T-cell (primary cell): ENCODE measurements around the gene EPHB3. TPM values are rescaled to one million over a fixed set of nuclear protein-coding genes. Genes with fewer than 3 reads are reported as not detected.

Experiments
- ATAC-seq, 4 experiments: fragments of 200-7000 bp in 3 of 4; fragments of 150-1000 bp in 1 of 4; cut with Tn5 transposase; replicated peaks in 1 of 4; 1 replicate in 3 of 4; 2 replicates in 1 of 4; pipeline ENCODE4 v1.10.0; 2021; ENCODE audit warnings: moderate library complexity in 3 of 4, mild to moderate bottlenecking in 2 of 4, moderate number of reproducible peaks in 1 of 4
- CTCF ChIA-PET, 2 donors: fragments of 300-600 bp; sonication (Branson Sonifier 250); formaldehyde crosslinking; loops; one replicate each; lab custom pipeline; 2022; ENCODE audit warnings: antibody characterized with exemption in 2 of 2; lab: Charles Lee
- POLR2A ChIA-PET, 2 donors: fragments of 300-600 bp; sonication (Branson Sonifier 250); formaldehyde crosslinking; loops; one replicate each; lab custom pipeline; 2022; ENCODE audit warnings: antibody characterized with exemption in 2 of 2; lab: Charles Lee
- DNase-seq, 35 experiments: peaks; one replicate each; pipeline versions ENCODE4 v3.0.0 to v3.0.0-alpha.2; 2013 to 2023
- H3K27ac ChIP-seq: one replicate; pipeline ENCODE4 v1.5.1; 2013; ENCODE audit warnings: low read length
- H3K27me3 ChIP-seq, 2 experiments: replicated peaks in 1 of 2; 1 replicate in 1 of 2; 2 replicates in 1 of 2; pipeline versions ENCODE4 v1.6.1 to v1.7.0; 2013; ENCODE audit warnings: low read length in 1 of 2, mixed read lengths in 1 of 2; ENCODE audit not compliant: control insufficient read depth in 2 of 2, insufficient read depth in 2 of 2; ENCODE audit errors: extremely low read depth in 1 of 2
- H3K36me3 ChIP-seq, 2 donors: 1 replicate in 1 of 2; 2 replicates in 1 of 2; pipeline versions ENCODE4 v1.6.1 to v1.7.0; 2013; ENCODE audit warnings: low read length in 1 of 2; ENCODE audit not compliant: control insufficient read depth in 2 of 2, insufficient read depth in 1 of 2; ENCODE audit errors: extremely low read depth in 1 of 2
- H3K4me1 ChIP-seq, 2 experiments: 1 replicate in 1 of 2; 2 replicates in 1 of 2; pipeline versions ENCODE4 v1.6.1 to v1.7.0; 2013; ENCODE audit warnings: low read length in 2 of 2, mixed read lengths in 1 of 2; ENCODE audit not compliant: insufficient read depth in 2 of 2, control insufficient read depth in 1 of 2; ENCODE audit errors: extremely low read depth in 1 of 2
- H3K4me3 ChIP-seq, 2 donors: 1 replicate in 1 of 2; 2 replicates in 1 of 2; pipeline versions ENCODE4 v1.5.1 to v1.7.0; 2013; ENCODE audit warnings: mild to moderate bottlenecking in 2 of 2, low read length in 1 of 2, moderate library complexity in 1 of 2; ENCODE audit not compliant: control insufficient read depth in 1 of 2; ENCODE audit errors: extremely low read depth in 1 of 2
- H3K9me3 ChIP-seq: 2 replicates; pipeline ENCODE4 v1.7.0; 2013
- H3K27ac Mint-ChIP-seq, 2 donors: one replicate each; pipeline ENCODE4 v1.8.0; 2020 to 2021; ENCODE audit warnings: mild to moderate bottlenecking in 2 of 2, mixed read lengths in 2 of 2
- H3K27me3 Mint-ChIP-seq, 2 donors: one replicate each; pipeline ENCODE4 v1.8.0; 2021 to 2022; ENCODE audit warnings: mixed read lengths in 2 of 2
- H3K36me3 Mint-ChIP-seq: one replicate; pipeline ENCODE4 v1.8.0; 2021; ENCODE audit warnings: mixed read lengths
- H3K4me1 Mint-ChIP-seq, 3 donors: one replicate each; pipeline ENCODE4 v1.8.0; 2020 to 2022; ENCODE audit warnings: mixed read lengths in 3 of 3, mild to moderate bottlenecking in 1 of 3
- H3K4me3 Mint-ChIP-seq, 3 donors: one replicate each; pipeline ENCODE4 v1.8.0; 2020 to 2022; ENCODE audit warnings: mild to moderate bottlenecking in 3 of 3, mixed read lengths in 3 of 3, moderate library complexity in 3 of 3
- H3K9me3 Mint-ChIP-seq, 3 donors: one replicate each; pipeline ENCODE4 v1.8.0; 2020 to 2022; ENCODE audit warnings: mixed read lengths in 3 of 3
- WGBS: methylation state at CpG from one replicate; pipeline ENCODE4 v1.1.5; 2013; ENCODE audit warnings: missing lambda C conversion rate; ENCODE audit not compliant: insufficient coverage; 5-methylcytosine and 5-hydroxymethylcytosine counted together
- total RNA-seq, 35 experiments: library from RNA in 6 of 35; stranded (reverse) in 6 of 35; fragments of 120-200 nt in 1 of 35; gene quantifications; one replicate each; pipeline versions ENCODE4 v1.2.1 to v1.2.4 and lab custom pipeline; 2013 to 2026

The EPHB3 gene
- total RNA-seq: 1 to 10 TPM in 1 of 5 donors, under 1 TPM in 4; 0.35 to 1.1 (median 0.55) TPM
- 0.26 TPM for total RNA-seq (2013)
- total RNA-seq (lab: John Stamatoyannopoulos, UW): 0 to 0.96 (median 0.28) reads per million in 29 experiments

GRCh38 chr3:184561061-184561912, at the start of gene EPHB3:
Gene EPHB3, plus strand, starts transcription at chr3:184561785. Its CDS starts 451 bp downstream, at chr3:184562236.
- Histone ChIP-seq H3K36me3 (no peaks in the 10 kb centered on the region), H3K4me3 (peak within 1 kb of the TSS; percentile 46 to 56), H3K27ac (no peak within 1 kb of the TSS), H3K27me3 (peaks cover 0 to 82% of the 10 kb centered on the region in 2 experiments), H3K9me3 (no peaks in the 10 kb centered on the region), H3K4me1 (peaks cover 19 to 59% of the 10 kb centered on the region in 2 experiments)
- WGBS: 3% methylated on average over 59 of the region's 62 CpGs
- DNase-seq (peak; percentile 74 to 93 (median 87)), ATAC-seq (peak; percentile 74 to 84 (median 79))
- ChIA-PET POLR2A (interaction anchor here (0.5 to 0.6 kb wide), 2 partner anchors 236 to 1056 kb away, joined by 3 to 5 read pairs; no protein-coding TSS in a partner anchor), CTCF (interaction anchor here (0.5 to 2.0 kb wide), 36 partner anchors 10 to 1115 kb away, joined by 3 to 11 read pairs (median 4); partner anchors contain the start of genes MAGEF1 (in 1 of the 2) and VPS8 (in 1 of the 2))
- H3K27me3 Mint-ChIP-seq: peaks cover 19 to 55% of the 10 kb centered on the region in 2 donors
- peak within 1 kb of the TSS; percentile 66 to 81 (median 75) for H3K4me3 Mint-ChIP-seq
- H3K4me1 Mint-ChIP-seq: peaks cover 38 to 52% (median 44%) of the 10 kb centered on the region in 3 donors
- H3K9me3 Mint-ChIP-seq: no peaks in the 10 kb centered on the region
- H3K36me3 Mint-ChIP-seq: no peaks in the 10 kb centered on the region
- peak within 1 kb of the TSS; percentile 56 to 69 for H3K27ac Mint-ChIP-seq

- H3K36me3 Mint-ChIP-seq: no peaks in the 10 kb centered on the region
- POLR2A ChIA-PET: interaction anchor here in 1 of 2 donors (0.6 kb wide), 1 partner anchor 620 kb away, joined by 3 read pairs; no protein-coding TSS in a partner anchor
- ATAC-seq (no peak), DNase-seq (no peak)
- Histone ChIP-seq H3K27me3 (peaks cover 3 to 46% of the 10 kb centered on the region in 2 experiments), H3K4me3 (no peak overlapping the region), H3K9me3 (no peaks in the 10 kb centered on the region), H3K27ac (no peak overlapping the region), H3K4me1 (peaks cover 2 to 12% of the 10 kb centered on the region in 2 experiments), H3K36me3 (no peaks in the 10 kb centered on the region)
- peak overlapping the region in 1 of 3 donors; percentile 43 for H3K4me3 Mint-ChIP-seq
- peaks cover 5 to 13% (median 9%) of the 10 kb centered on the region in 3 donors for H3K4me1 Mint-ChIP-seq
- CTCF ChIA-PET: interaction anchor here (0.6 to 3.7 kb wide), 11 partner anchors 9 to 157 kb away, joined by 3 to 27 read pairs (median 4); no protein-coding TSS in a partner anchor
- no peaks in the 10 kb centered on the region for H3K9me3 Mint-ChIP-seq
- 88% methylated on average over 1 of the region's 7 CpGs for WGBS
- peaks cover 31 to 66% of the 10 kb centered on the region in 2 donors for H3K27me3 Mint-ChIP-seq
- H3K27ac Mint-ChIP-seq: no peak overlapping the region
Measured at GRCh38 chr3:184512621-184513020, 49.0 kb upstream of the EPHB3 start.

GRCh38 chr3:184513276-184514170, 48.1 kb upstream of the EPHB3 start:
- H3K27me3 Mint-ChIP-seq: peaks cover 33 to 63% of the 10 kb centered on the region in 2 donors
- no peak overlapping the region for H3K27ac ChIP-seq
- ATAC-seq (peak; percentile 95 to 100 (median 98)), DNase-seq (peak; percentile 55 to 86 (median 73))
- 12% methylated on average over 62 of the region's 69 CpGs for WGBS
- H3K4me1 ChIP-seq: peaks cover 2 to 12% of the 10 kb centered on the region in 2 experiments
- peak overlapping the region; percentile 43 to 53 (median 50) for H3K4me3 Mint-ChIP-seq
- ChIA-PET CTCF (interaction anchor here (0.5 to 3.7 kb wide), 22 partner anchors 9 to 361 kb away, joined by 3 to 27 read pairs (median 3); no protein-coding TSS in a partner anchor), POLR2A (no interaction called here)
- no peaks in the 10 kb centered on the region for H3K36me3 ChIP-seq
- H3K27me3 ChIP-seq: peaks cover 3 to 40% of the 10 kb centered on the region in 2 experiments
- H3K9me3 Mint-ChIP-seq: no peaks in the 10 kb centered on the region
- peaks cover 5 to 13% (median 9%) of the 10 kb centered on the region in 3 donors for H3K4me1 Mint-ChIP-seq
- H3K36me3 Mint-ChIP-seq: no peaks in the 10 kb centered on the region
- no peak overlapping the region for H3K27ac Mint-ChIP-seq
- peak overlapping the region; percentile 30 to 46 for H3K4me3 ChIP-seq
- no peaks in the 10 kb centered on the region for H3K9me3 ChIP-seq

- peaks cover 2 to 12% of the 10 kb centered on the region in 2 experiments for H3K4me1 ChIP-seq
- Mint-ChIP-seq H3K9me3 (no peaks in the 10 kb centered on the region), H3K27me3 (peaks cover 33 to 64% of the 10 kb centered on the region in 2 donors), H3K27ac (no peak overlapping the region), H3K36me3 (no peaks in the 10 kb centered on the region), H3K4me3 (peak overlapping the region in 2 of 3 donors; percentile 43 to 53), H3K4me1 (peaks cover 5 to 13% (median 9%) of the 10 kb centered on the region in 3 donors)
- peaks cover 3 to 36% of the 10 kb centered on the region in 2 experiments for H3K27me3 ChIP-seq
- DNase-seq (no peak), ATAC-seq (no peak)
- CTCF ChIA-PET: interaction anchor here (0.7 to 3.7 kb wide), 18 partner anchors 9 to 161 kb away, joined by 3 to 27 read pairs (median 4); no protein-coding TSS in a partner anchor
- no peaks in the 10 kb centered on the region for H3K36me3 ChIP-seq
- H3K4me3 ChIP-seq: peak overlapping the region; percentile 30 to 46
- WGBS: no CpG with 5 or more reads among the region's 10 CpGs
- POLR2A ChIA-PET: no interaction called here
- no peak overlapping the region for H3K27ac ChIP-seq
- H3K9me3 ChIP-seq: no peaks in the 10 kb centered on the region
Measured at GRCh38 chr3:184514171-184514490, 47.5 kb upstream of the EPHB3 start.

- H3K4me1 ChIP-seq: peaks cover 0 to 8% of the 10 kb centered on the region in 2 experiments
- Mint-ChIP-seq H3K9me3 (no peaks in the 10 kb centered on the region), H3K4me1 (peaks cover 11 to 17% (median 14%) of the 10 kb centered on the region in 3 donors), H3K4me3 (peak overlapping the region in 2 of 3 donors; percentile 13 to 41), H3K27ac (no peak overlapping the region), H3K27me3 (peaks cover 6 to 44% of the 10 kb centered on the region in 2 donors), H3K36me3 (no peaks in the 10 kb centered on the region)
- H3K27me3 ChIP-seq: peaks cover 0 to 38% of the 10 kb centered on the region in 2 experiments
- H3K27ac ChIP-seq: no peak overlapping the region
- no peak for ATAC-seq
- ChIA-PET CTCF (interaction anchor here in 1 of 2 donors (0.8 kb wide), 1 partner anchor 18 kb away, joined by 4 read pairs; no protein-coding TSS in a partner anchor), POLR2A (no interaction called here)
- no peak overlapping the region for H3K4me3 ChIP-seq
- 37% methylated on average over 4 of the region's 7 CpGs for WGBS
- no peaks in the 10 kb centered on the region for H3K9me3 ChIP-seq
- no peaks in the 10 kb centered on the region for H3K36me3 ChIP-seq
- no peak for DNase-seq
Measured at GRCh38 chr3:184523825-184524615, 37.6 kb upstream of the EPHB3 start.
